Stimulated activated effector memory CD8-positive, alpha-beta T cell treated with anti-CD3 and anti-CD28 coated beads, Interleukin-12 subunit alpha, Interleukin-12 subunit beta, amount 100 ng/mL, for 72 hours (primary cell): Measurements from ENCODE around the gene THNSL1.
"Not testable (repeated sequence)": the region's sequence is repeated elsewhere in the genome, so short reads cannot be mapped to it uniquely, and the experiment has no call there.

ENCODE experiments used
- ATAC-seq: fragments of 150-1000 bp; cut with Tn5 transposase; 2 replicates; pipeline ENCODE4 v1.10.0; 2021
- DNase-seq, 2 donors: peaks; one replicate each; pipeline ENCODE4 v3.0.0; 2021 to 2022; ENCODE audit warnings: low spot score in 2 of 2
- H3K27ac Mint-ChIP-seq: one replicate; pipeline ENCODE4 v1.8.0; 2022; ENCODE audit warnings: mild to moderate bottlenecking, mixed read lengths
- H3K36me3 Mint-ChIP-seq: one replicate; pipeline ENCODE4 v1.8.0; 2022; ENCODE audit warnings: mild to moderate bottlenecking, mixed read lengths
- H3K4me1 Mint-ChIP-seq: one replicate; pipeline ENCODE4 v1.8.0; 2022; ENCODE audit warnings: mixed read lengths
- H3K4me3 Mint-ChIP-seq: one replicate; pipeline ENCODE4 v1.8.0; 2022; ENCODE audit warnings: mild to moderate bottlenecking, mixed read lengths
- H3K9me3 Mint-ChIP-seq: one replicate; pipeline ENCODE4 v1.8.0; 2022; ENCODE audit warnings: mixed read lengths

THNSL1 gene, protein sequence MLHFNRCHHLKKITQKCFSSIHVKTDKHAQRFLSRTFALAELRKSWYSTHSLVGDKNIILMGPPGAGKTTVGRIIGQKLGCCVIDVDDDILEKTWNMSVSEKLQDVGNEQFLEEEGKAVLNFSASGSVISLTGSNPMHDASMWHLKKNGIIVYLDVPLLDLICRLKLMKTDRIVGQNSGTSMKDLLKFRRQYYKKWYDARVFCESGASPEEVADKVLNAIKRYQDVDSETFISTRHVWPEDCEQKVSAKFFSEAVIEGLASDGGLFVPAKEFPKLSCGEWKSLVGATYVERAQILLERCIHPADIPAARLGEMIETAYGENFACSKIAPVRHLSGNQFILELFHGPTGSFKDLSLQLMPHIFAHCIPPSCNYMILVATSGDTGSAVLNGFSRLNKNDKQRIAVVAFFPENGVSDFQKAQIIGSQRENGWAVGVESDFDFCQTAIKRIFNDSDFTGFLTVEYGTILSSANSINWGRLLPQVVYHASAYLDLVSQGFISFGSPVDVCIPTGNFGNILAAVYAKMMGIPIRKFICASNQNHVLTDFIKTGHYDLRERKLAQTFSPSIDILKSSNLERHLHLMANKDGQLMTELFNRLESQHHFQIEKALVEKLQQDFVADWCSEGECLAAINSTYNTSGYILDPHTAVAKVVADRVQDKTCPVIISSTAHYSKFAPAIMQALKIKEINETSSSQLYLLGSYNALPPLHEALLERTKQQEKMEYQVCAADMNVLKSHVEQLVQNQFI

DNA sequence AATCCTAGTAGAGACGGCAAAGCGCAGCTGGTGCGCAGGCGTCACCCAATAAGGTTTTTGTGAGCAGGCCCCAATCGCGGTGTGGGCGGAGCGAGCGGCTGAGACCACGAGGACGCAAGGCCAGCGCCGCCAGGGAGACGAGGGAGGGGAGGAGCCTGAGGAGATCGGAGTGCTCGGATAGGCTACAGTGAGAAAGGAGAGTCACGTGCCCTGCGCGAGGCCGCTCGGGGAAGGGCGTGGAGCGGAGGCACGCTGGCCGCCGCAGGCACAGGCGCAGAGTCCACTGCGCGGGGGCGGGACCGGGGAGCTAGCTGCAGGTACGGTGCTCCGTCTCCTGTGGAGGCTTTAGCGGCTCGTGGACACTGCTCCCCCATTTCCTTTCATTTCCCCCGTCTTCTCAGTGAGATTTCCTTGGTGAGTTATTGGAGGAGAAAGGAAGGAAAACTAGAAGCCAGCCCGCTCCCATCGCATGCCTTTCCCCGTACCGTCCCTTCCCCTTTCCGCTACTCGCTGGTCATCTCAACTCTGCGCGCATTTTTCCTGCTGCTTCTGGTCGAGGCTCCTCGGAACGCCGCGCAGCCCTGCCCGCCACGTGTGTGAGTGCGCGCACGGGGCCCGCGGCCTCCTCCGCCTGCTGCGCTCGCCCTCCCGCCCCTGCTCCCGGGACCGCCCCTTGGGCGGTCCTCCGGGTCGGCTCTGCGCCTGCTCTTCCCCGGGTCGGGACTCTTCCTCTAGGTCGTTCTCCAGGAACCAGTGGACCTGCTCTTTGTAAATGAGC, at the start of gene THNSL1:
THNSL1 (plus strand) TSS at position 237 of the 778 bp plus-strand sequence. CDS start 6,612 bp downstream, outside the sequence.
- peaks cover 20% of the 10 kb centered on the region for H3K36me3 Mint-ChIP-seq
- peaks cover 2% of the 10 kb centered on the region for H3K9me3 Mint-ChIP-seq
- H3K4me1 Mint-ChIP-seq, result peaks cover 16% of the 10 kb centered on the region
- peak within 1 kb of the TSS; percentile 84 for H3K4me3 Mint-ChIP-seq
- ATAC-seq (peak; percentile 98), DNase-seq (peak; percentile 86 to 96)
- peak within 1 kb of the TSS; percentile 98 for H3K27ac Mint-ChIP-seq

DNA sequence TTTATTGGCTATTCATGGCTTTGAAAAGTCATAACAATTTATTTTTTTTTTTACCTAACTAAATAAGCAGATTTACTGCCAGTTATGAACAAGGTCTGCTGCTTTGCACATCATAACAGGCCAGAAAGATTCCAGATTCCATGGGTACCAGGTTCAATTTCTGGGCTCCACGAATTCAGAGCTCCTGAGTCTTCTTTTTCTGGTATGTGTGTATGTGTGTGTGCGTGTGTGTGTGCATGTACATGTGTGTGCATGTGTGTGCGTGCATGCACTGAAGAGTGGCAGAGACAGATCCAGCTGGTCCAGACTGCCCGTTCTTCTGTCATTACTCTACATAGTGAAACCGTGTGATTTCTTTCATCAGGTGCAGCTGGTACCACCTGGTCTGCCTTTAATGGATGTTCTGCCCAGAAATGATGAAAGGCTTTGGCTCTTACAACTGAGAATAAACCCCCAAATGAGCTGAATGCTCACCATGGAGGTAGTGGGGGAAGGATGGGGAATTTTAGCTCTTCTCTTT, 49.4 kb upstream of the THNSL1 start:
- ATAC-seq (no peak), DNase-seq (no peak)
- no peaks in the 10 kb centered on the region for H3K4me1 Mint-ChIP-seq
- H3K27ac Mint-ChIP-seq, result no peak overlapping the region
- no peaks in the 10 kb centered on the region for H3K9me3 Mint-ChIP-seq
- H3K36me3 Mint-ChIP-seq, result no peaks in the 10 kb centered on the region
- no peak overlapping the region for H3K4me3 Mint-ChIP-seq

DNA sequence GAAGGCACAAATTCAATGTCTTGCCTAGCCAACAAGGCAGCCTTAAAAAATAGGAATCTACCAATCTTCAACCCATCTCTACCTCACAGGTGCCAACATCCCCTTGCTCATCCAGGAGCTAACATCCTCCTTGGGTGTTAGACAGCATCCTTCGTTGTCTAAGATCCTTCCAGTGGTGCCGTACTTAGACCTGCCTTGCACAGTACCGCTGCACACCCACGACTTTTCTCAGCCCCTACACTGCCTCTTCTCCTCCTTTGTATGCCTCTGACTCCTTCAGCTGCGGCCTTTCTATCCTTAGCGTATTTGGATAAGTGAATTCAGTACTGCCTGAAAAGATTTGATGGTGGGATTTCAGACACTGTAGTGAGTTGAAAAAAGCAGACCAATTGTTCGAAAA, 48.1 kb upstream of the THNSL1 start:
- Mint-ChIP-seq H3K9me3 (no peaks in the 10 kb centered on the region), H3K4me1 (no peaks in the 10 kb centered on the region), H3K36me3 (no peaks in the 10 kb centered on the region), H3K27ac (no peak overlapping the region), H3K4me3 (no peak overlapping the region)
- ATAC-seq (no peak), DNase-seq (no peak)

DNA sequence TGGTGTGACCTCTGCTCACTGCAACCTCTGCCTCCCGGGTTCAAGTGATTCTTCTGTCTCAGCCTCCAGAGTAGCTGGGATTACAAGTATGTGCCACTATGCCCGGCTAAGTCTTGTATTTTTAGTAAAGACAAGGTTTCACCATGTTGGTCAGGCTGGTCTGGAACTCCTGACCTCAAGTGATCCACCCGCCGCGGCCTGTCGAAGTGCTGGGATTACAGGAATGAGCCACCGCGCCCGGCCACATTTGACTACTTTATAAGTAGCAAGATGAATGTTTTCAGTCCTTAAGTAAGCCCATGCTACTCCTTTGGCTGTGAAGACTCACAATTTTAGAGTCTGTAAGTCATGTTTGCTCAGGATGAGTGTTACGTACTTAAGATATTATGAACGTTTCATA, 47.5 kb upstream of the THNSL1 start:
- H3K4me3 Mint-ChIP-seq, result not testable (repeated sequence)

DNA sequence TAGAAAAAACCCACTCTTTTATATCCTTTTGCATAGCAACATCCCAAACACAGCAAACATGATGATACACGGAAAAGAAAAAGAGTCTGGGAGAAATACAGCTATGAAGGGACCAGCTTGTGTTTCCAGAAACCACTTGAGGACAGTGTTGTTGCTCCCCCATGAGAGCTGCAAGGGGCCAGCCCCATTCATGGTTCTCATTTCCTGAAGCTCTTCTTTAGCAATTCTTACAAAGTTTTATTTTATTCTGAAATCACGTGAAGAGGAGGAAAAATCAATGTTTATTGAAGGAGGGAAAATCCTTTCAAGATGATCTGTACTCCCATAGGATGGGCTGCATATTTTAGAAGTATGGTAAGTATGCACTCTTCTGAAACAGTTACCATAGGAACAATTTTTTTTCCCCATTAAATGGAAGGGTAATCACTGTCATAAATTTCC, 46.6 kb upstream of the THNSL1 start:
- no peaks in the 10 kb centered on the region for H3K9me3 Mint-ChIP-seq
- no peaks in the 10 kb centered on the region for H3K36me3 Mint-ChIP-seq
- no peak overlapping the region for H3K27ac Mint-ChIP-seq
- no peaks in the 10 kb centered on the region for H3K4me1 Mint-ChIP-seq
- no peak overlapping the region for H3K4me3 Mint-ChIP-seq
- no peak for ATAC-seq
- DNase-seq, result no peak

More for the DNA sequence above, 47.5 kb upstream of the THNSL1 start:
- not testable (repeated sequence) for H3K27ac Mint-ChIP-seq, H3K4me1 Mint-ChIP-seq, ATAC-seq, H3K36me3 Mint-ChIP-seq, H3K9me3 Mint-ChIP-seq, DNase-seq

DNA sequence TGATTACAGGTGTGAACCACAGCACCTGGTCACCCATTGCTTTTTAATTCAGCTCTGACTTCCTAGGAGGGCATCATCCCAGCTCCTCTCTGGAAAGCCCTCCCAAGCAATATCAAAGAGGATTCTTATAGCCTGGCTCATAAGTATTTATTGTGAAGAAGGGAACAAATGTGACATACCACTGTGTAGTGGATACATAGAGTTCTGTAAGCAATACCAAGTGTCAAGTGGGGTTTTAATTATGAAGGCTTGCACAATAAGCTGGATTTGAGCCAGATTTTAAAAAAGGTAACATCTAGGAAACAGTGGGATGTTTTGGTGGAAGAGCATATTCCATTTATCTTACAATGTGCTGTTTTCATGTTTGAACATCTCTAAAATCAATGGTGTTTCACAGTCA, 45.0 kb upstream of the THNSL1 start:
- H3K9me3 Mint-ChIP-seq, result no peaks in the 10 kb centered on the region
- ATAC-seq (no peak), DNase-seq (no peak)
- no peaks in the 10 kb centered on the region for H3K4me1 Mint-ChIP-seq
- H3K4me3 Mint-ChIP-seq, result no peak overlapping the region
- no peak overlapping the region for H3K27ac Mint-ChIP-seq
- H3K36me3 Mint-ChIP-seq, result no peaks in the 10 kb centered on the region

DNA sequence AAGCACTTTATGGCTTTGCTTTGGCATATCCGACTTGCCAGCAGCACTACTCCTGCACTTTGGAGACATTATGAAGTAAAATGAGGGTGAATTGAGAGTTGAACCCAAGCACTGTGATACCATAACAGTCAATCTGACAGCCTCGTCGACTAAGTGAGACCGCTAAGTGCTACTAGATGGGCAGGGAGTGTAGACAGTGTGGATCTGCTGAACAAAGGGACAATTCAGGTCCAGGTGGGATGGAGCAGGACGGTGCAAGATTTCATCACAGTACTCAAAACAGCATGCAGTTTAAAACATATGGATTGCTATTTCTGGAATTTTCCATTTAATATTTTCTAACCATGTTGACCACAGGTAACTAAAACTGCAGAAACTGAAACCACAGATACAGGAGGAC, 43.2 kb upstream of the THNSL1 start:
- Mint-ChIP-seq H3K9me3 (no peaks in the 10 kb centered on the region), H3K4me1 (no peaks in the 10 kb centered on the region), H3K36me3 (no peaks in the 10 kb centered on the region), H3K4me3 (no peak overlapping the region), H3K27ac (no peak overlapping the region)
- DNase-seq (no peak), ATAC-seq (no peak)

DNA sequence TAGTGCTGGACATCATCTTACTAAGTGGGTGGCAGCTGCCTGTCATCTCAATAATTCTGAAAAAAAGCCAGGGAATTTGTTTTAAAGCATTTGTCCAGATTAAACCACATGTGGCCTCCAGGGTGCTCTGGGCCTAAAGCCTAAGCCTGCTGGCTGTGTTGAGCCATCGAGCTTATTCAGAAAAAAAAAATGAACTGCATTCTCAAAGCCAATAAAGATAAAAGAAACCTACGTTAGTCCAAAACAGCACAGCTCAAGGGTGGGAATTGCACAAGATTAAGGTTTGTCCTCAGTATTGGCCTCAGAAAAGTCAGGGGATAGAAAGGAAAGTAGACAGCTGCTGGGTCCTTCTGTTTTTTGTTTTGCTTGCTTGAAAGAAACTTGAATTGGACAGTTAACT, 41.4 kb upstream of the THNSL1 start:
- Mint-ChIP-seq H3K36me3 (no peaks in the 10 kb centered on the region), H3K4me3 (no peak overlapping the region), H3K4me1 (no peaks in the 10 kb centered on the region), H3K27ac (no peak overlapping the region), H3K9me3 (no peaks in the 10 kb centered on the region)
- no peak for DNase-seq
- ATAC-seq, result no peak

DNA sequence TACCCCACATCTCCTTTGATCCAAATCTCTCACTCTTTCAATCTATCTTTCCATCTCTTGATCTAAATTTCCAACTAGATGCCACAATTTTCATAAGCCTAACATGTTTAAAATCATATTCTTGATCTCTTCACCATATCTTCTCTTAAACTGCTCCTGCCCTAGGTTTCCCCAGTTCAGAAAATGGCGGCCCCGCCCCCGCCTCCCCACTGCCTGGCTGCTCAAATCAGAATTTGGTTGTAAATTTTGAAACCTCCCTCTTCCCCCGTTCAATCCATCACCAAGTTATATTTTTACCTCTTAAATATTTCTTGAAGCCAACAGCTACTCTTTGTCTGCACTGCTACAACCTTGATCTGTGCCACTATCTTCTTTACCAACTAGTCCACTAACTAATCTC, 36.7 kb upstream of the THNSL1 start:
- ATAC-seq (no peak), DNase-seq (no peak)
- H3K36me3 Mint-ChIP-seq, result no peaks in the 10 kb centered on the region
- no peaks in the 10 kb centered on the region for H3K9me3 Mint-ChIP-seq
- no peak overlapping the region for H3K4me3 Mint-ChIP-seq
- no peak overlapping the region for H3K27ac Mint-ChIP-seq
- H3K4me1 Mint-ChIP-seq, result no peaks in the 10 kb centered on the region

DNA sequence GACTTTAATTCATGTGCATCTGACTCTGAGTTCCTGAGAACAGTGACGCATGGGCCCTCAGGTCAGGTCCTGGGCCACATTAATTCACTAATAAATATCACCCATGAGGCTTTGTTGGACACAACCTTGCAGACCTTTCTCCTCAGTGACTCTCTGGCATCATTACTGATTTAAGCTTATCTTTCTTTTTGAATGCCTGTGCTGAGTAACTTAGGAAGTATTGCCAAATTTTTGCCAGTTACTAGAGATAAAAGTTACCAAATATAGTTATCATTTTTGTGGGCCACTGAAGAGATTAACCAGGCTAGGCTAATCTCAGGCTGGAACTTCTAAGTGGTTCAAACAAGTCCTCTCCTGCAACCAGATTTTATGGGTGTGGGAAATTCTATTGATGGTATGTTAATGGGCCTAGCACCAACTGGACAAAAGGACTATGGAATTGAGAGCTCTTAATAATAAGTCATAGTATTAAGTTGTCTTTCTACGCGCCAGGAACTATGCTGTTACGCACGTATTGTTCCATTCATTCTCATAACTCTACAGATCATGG, 35.2 kb upstream of the THNSL1 start:
- DNase-seq, result no peak
- no peak for ATAC-seq
- H3K27ac Mint-ChIP-seq, result no peak overlapping the region
- H3K9me3 Mint-ChIP-seq, result no peaks in the 10 kb centered on the region
- H3K4me1 Mint-ChIP-seq, result no peaks in the 10 kb centered on the region
- H3K4me3 Mint-ChIP-seq, result no peak overlapping the region
- no peaks in the 10 kb centered on the region for H3K36me3 Mint-ChIP-seq

DNA sequence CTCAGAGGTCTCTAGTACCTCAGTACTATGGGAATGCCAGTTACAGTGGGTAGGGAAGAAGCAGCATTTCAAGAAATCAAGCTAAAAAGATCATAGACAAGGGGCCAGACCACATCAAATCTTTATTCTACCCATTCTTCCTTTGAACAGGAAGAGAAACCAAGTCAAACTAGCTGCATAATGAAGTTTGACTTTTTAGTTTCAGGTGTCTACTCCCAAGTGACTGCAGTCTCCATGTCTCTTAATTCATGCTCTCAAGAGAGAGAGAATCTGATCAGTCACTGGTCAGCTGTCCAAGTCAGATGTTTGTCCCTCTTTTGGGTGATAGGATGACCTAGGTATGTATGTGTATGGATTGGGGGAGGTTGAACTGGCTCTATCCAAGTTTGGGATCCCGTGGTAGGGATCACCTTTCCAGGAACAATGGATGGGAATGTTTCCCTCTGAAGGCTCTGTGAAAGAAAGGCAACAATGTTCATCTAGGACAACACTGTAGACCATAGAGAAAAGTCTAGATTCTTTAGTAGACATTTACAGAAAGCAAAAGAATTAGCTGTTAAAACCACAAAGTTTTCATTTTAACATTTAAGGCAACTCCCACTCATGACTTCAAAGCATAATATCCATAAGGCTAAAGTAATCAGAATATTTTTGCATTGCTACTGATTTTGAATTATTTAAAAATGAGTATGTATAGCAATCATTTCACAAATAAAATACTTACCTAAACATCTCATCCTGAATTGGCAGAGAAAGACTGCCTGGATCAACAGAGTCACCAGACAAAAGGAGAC, 33.9 kb upstream of the THNSL1 start:
- Mint-ChIP-seq H3K4me1 (no peaks in the 10 kb centered on the region), H3K36me3 (no peaks in the 10 kb centered on the region), H3K9me3 (no peaks in the 10 kb centered on the region), H3K4me3 (no peak overlapping the region), H3K27ac (no peak overlapping the region)
- ATAC-seq (no peak), DNase-seq (no peak)

DNA sequence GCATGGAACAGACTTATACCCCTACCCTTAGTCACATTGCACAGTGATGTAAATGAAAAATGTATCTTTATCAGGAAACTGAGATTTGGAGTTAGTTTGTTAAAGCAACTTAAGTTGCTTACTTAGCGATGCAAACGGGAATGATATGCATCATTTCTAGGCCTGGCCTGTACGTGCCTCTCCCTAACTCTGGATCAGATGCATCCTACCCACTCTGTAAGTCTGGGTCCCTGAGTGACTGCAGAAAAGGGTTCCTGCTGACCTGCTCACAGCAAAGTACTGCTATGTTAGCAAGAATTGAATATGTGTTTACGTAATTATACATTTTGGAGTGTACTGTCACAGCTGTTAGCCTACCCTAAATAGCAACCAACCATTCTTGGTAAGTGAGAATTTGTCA, 33.3 kb upstream of the THNSL1 start:
- Mint-ChIP-seq H3K27ac (no peak overlapping the region), H3K9me3 (no peaks in the 10 kb centered on the region), H3K4me3 (no peak overlapping the region), H3K4me1 (no peaks in the 10 kb centered on the region), H3K36me3 (no peaks in the 10 kb centered on the region)
- ATAC-seq (no peak), DNase-seq (no peak)

DNA sequence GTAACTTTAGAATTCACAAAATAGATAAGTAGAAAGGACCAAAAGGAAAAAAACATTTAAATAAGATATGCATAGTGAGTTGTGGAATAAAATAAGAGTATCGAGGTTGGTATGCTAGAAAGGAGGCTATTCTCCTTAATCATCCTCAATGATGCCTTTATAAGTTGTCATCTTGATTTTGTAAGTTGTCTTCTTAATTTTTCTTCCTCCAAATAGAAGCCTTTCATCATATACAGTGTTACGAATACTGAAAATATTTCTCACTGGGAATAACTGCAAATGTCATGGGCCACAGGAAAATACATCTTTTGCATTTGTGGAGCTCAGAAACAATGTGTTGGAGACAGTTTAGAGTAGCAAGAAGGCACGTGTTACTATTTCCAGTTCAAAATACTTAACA, 32.5 kb upstream of the THNSL1 start:
- no peak for ATAC-seq
- no peak for DNase-seq
- Mint-ChIP-seq H3K27ac (no peak overlapping the region), H3K9me3 (no peaks in the 10 kb centered on the region), H3K4me3 (no peak overlapping the region), H3K36me3 (no peaks in the 10 kb centered on the region), H3K4me1 (no peaks in the 10 kb centered on the region)

DNA sequence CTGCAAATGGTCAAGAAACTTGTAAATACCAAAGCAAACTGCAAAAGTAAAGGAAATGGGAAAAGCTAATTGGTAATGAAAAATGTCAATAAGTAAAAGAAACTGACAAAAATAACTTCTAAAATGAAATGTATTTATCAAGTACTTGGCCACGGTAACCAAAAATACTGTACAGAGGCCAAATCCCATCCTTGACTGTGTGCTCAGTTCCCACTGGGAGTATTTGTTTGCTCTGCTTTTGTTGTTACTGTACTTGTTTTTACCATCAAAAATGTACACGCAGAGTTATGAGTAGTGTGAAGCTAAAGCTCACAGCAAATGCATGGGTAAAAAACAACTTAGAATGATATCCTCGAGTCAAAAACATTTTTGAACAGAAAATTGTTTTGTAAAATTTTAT, 31.5 kb upstream of the THNSL1 start:
- no peaks in the 10 kb centered on the region for H3K4me1 Mint-ChIP-seq
- H3K4me3 Mint-ChIP-seq, result no peak overlapping the region
- ATAC-seq (no peak), DNase-seq (no peak)
- H3K9me3 Mint-ChIP-seq, result no peaks in the 10 kb centered on the region
- no peak overlapping the region for H3K27ac Mint-ChIP-seq
- no peaks in the 10 kb centered on the region for H3K36me3 Mint-ChIP-seq
